Lung (tissue), 12 donors: ENCODE data around the gene HDGF. TPM values are rescaled to one million over a fixed set of nuclear protein-coding genes. Genes with fewer than 3 reads are reported as not detected.

Experiments used
- ATAC-seq: fragments of 200-7000 bp; cut with Tn5 transposase; one replicate; pipeline ENCODE4 v1.9.1; 2020; ENCODE audit warnings: moderate number of reproducible peaks; ENCODE audit not compliant: insufficient read depth, low FRiP score
- DNase-seq, 3 donors: peaks; one replicate each; pipeline ENCODE4 v3.0.0-alpha.2; 2013 to 2017
- H3K27ac ChIP-seq, 2 donors: one replicate each; pipeline ENCODE4 v1.5.1; 2013; ENCODE audit warnings: mild to moderate bottlenecking in 2 of 2, moderate library complexity in 2 of 2, control low read depth in 1 of 2, inconsistent platforms in 1 of 2, low read depth in 1 of 2, low read length in 1 of 2
- H3K27me3 ChIP-seq, 3 donors: one replicate each; pipeline ENCODE4 v1.5.1; 2013; ENCODE audit warnings: low read length in 2 of 3; ENCODE audit not compliant: control insufficient read depth in 3 of 3, insufficient read depth in 3 of 3
- H3K36me3 ChIP-seq, 4 donors: one replicate each; pipeline ENCODE4 v1.5.1; 2013; ENCODE audit warnings: low read length in 4 of 4, mild to moderate bottlenecking in 1 of 4, moderate library complexity in 1 of 4; ENCODE audit not compliant: control insufficient read depth in 4 of 4, insufficient read depth in 4 of 4
- H3K4me1 ChIP-seq, 5 donors: one replicate each; pipeline ENCODE4 v1.5.1; 2013; ENCODE audit warnings: low read length in 5 of 5, mild to moderate bottlenecking in 2 of 5, moderate library complexity in 1 of 5; ENCODE audit not compliant: control insufficient read depth in 5 of 5, insufficient read depth in 5 of 5
- H3K4me3 ChIP-seq: one replicate; pipeline ENCODE4 v1.5.1; 2013; ENCODE audit warnings: mild to moderate bottlenecking, control low read depth, moderate library complexity
- H3K9ac ChIP-seq, 2 donors: one replicate each; pipeline ENCODE4 v1.5.1; 2013; ENCODE audit warnings: low read length in 2 of 2, control low read depth in 1 of 2; ENCODE audit not compliant: insufficient read depth in 1 of 2
- H3K9me3 ChIP-seq, 4 donors: one replicate each; pipeline ENCODE4 v1.5.1; 2013; ENCODE audit warnings: low read length in 3 of 4, mild to moderate bottlenecking in 1 of 4, moderate library complexity in 1 of 4; ENCODE audit not compliant: control insufficient read depth in 4 of 4, insufficient read depth in 3 of 4
- CTCF ChIP-seq: IDR thresholded peaks from 2 replicates; pipeline ENCODE4 v1.5.1; 2012; ENCODE audit warnings: mild to moderate bottlenecking; ENCODE audit errors: control extremely low read depth, extremely low read depth
- WGBS, 2 donors: extraction: QIAGEN DNeasy Blood & Tissue Kit; methylation state at CpG; one replicate each; pipeline ENCODE4 v1.1.7; 2013; 5-methylcytosine and 5-hydroxymethylcytosine counted together
- polyA plus RNA-seq, 2 donors: library from polyadenylated mRNA; stranded (reverse); fragments of 200-250 nt; gene quantifications; one replicate each; pipeline ENCODE4 v1.2.1, GENCODE V29; 2013
- total RNA-seq, 2 donors: library from RNA; depleted of rRNA in 1 of 2; stranded (reverse); fragments of >200 nt in 1 of 2; gene quantifications; one replicate each; pipeline ENCODE4 v1.2.1, GENCODE V29; 2014 to 2021
- donor health status: control.
- donor health status: control.
- donor health status: Bipolar disorder and iron deficiency.
- donor health status: healthy.
- donor health status: DM: yes; HTN: yes; CAD: no.

Gene HDGF
- total and polyA plus RNA-seq, 4 donors = 104 to 226 (median 185) TPM

- no peak for ATAC-seq
- H3K9ac ChIP-seq = no peak overlapping the region
- H3K27me3 ChIP-seq = no peaks in the 10 kb centered on the region
- TF ChIP-seq CTCF = no peak
- no peak overlapping the region for H3K27ac ChIP-seq
- H3K4me1 ChIP-seq = peaks cover 0 to 50% (median 7%) of the 10 kb centered on the region in 5 donors
- peak; percentile 77 to 91 (median 87) for DNase-seq
- no peak overlapping the region for H3K4me3 ChIP-seq
- no peaks in the 10 kb centered on the region for H3K36me3 ChIP-seq
- WGBS, 2 donors = 48 to 50% methylated on average over 16 of the region's 16 CpGs
- no peaks in the 10 kb centered on the region for H3K9me3 ChIP-seq
These were observed 58.3 kb downstream of the HDGF start for GRCh38 chr1:156692925-156693847.

- no peak for ATAC-seq
- WGBS, 2 donors = 5 to 7% methylated on average over 13 of the region's 13 CpGs
- no peaks in the 10 kb centered on the region for H3K27me3 ChIP-seq
These were observed 59.0 kb downstream of the HDGF start for GRCh38 chr1:156692441-156692924.

More at GRCh38 chr1:156692441-156692924, 59.0 kb downstream of the HDGF start:
- DNase-seq = peak in 1 of 3 donors; percentile 69
- TF ChIP-seq CTCF = no peak
- no peak overlapping the region for H3K4me3 ChIP-seq
- no peaks in the 10 kb centered on the region for H3K9me3 ChIP-seq
- H3K9ac ChIP-seq = no peak overlapping the region
- H3K36me3 ChIP-seq = no peaks in the 10 kb centered on the region
- no peak overlapping the region for H3K27ac ChIP-seq
- H3K4me1 ChIP-seq = peaks cover 0 to 50% (median 7%) of the 10 kb centered on the region in 5 donors

Other genes starting within 250 kb of the HDGF start
- 1 to 10 TPM; 1.0 to 3.4 TPM for gene IQGAP3, start 179.1 kb downstream of the HDGF start, total RNA-seq
- 1 to 10 TPM in 1 of 2 donors, under 1 TPM in 1; 0.42 to 1.3 TPM for gene IQGAP3, start 179.1 kb downstream of the HDGF start, polyA plus RNA-seq
- under 1 TPM in 1 of 2 donors, not detected in 1; 0.23 TPM for gene TTC24, start 172.0 kb downstream of the HDGF start, total RNA-seq
- under 1 TPM; 0.12 to 0.31 TPM for gene TTC24, start 172.0 kb downstream of the HDGF start, polyA plus RNA-seq
- gene NAXE, start 159.9 kb downstream of the HDGF start, total RNA-seq = 10 to 100 TPM; 38.1 to 95.8 TPM
- 10 to 100 TPM; 74.1 to 83.5 TPM for gene NAXE, start 159.9 kb downstream of the HDGF start, polyA plus RNA-seq
- 10 to 100 TPM; 11.9 to 30.6 TPM for gene GPATCH4, start 150.2 kb downstream of the HDGF start, total RNA-seq
- 10 to 100 TPM; 18.6 to 34.3 TPM for gene GPATCH4, start 150.2 kb downstream of the HDGF start, polyA plus RNA-seq
- under 1 TPM in 1 of 2 donors, not detected in 1; 0.18 TPM for gene HAPLN2, start 132.3 kb downstream of the HDGF start, total RNA-seq
- under 1 TPM; 0.24 to 0.31 TPM for gene HAPLN2, start 132.3 kb downstream of the HDGF start, polyA plus RNA-seq
- gene BCAN, start 109.6 kb downstream of the HDGF start, total RNA-seq = 1 to 10 TPM in 1 of 2 donors, under 1 TPM in 1; 0.18 to 1.1 TPM
- gene BCAN, start 109.6 kb downstream of the HDGF start, polyA plus RNA-seq = under 1 TPM; 0.05 to 0.06 TPM
- gene NES, start 74.3 kb downstream of the HDGF start, total RNA-seq = 10 to 100 TPM; 37.3 to 57.4 TPM
- 10 to 100 TPM; 17.6 to 31.1 TPM for gene NES, start 74.3 kb downstream of the HDGF start, polyA plus RNA-seq
- gene CRABP2, start 46.1 kb downstream of the HDGF start, total RNA-seq = 10 to 100 TPM in 1 of 2 donors, 1 to 10 TPM in 1; 5.8 to 13.6 TPM
- 1 to 10 TPM; 1.3 to 4.0 TPM for gene CRABP2, start 46.1 kb downstream of the HDGF start, polyA plus RNA-seq
- gene METTL25B, start 23.2 kb downstream of the HDGF start, total RNA-seq = 10 to 100 TPM; 24.4 to 34.9 TPM
- 10 to 100 TPM; 28.3 to 42.6 TPM for gene METTL25B, start 23.2 kb downstream of the HDGF start, polyA plus RNA-seq
- 10 to 100 TPM; 11.3 to 26.3 TPM for gene ISG20L2, start 22.9 kb downstream of the HDGF start, total RNA-seq
- gene ISG20L2, start 22.9 kb downstream of the HDGF start, polyA plus RNA-seq = 10 to 100 TPM in 1 of 2 donors, 1 to 10 TPM in 1; 9.3 to 24.2 TPM
- 10 to 100 TPM; 26.7 to 65.4 TPM for gene MRPL24, start 10.6 kb downstream of the HDGF start, total RNA-seq
- gene MRPL24, start 10.6 kb downstream of the HDGF start, polyA plus RNA-seq = 100 to 1,000 TPM in 1 of 2 donors, 10 to 100 TPM in 1; 93.6 to 120 TPM
- gene PRCC, start 15.9 kb upstream of the HDGF start, total RNA-seq = 10 to 100 TPM; 38.5 to 52.7 TPM
- 10 to 100 TPM; 36.2 to 40.0 TPM for gene PRCC, start 15.9 kb upstream of the HDGF start, polyA plus RNA-seq
- 1 to 10 TPM; 1.6 to 2.4 TPM for gene SH2D2A, start 65.2 kb upstream of the HDGF start, total RNA-seq
- gene SH2D2A, start 65.2 kb upstream of the HDGF start, polyA plus RNA-seq = 1 to 10 TPM; 1.1 to 3.0 TPM
- gene INSRR, start 107.4 kb upstream of the HDGF start, total RNA-seq = not detected
- gene INSRR, start 107.4 kb upstream of the HDGF start, polyA plus RNA-seq = not detected
- gene NTRK1, start 109.2 kb upstream of the HDGF start, total RNA-seq = under 1 TPM in 1 of 2 donors, not detected in 1; 0.61 TPM
- gene NTRK1, start 109.2 kb upstream of the HDGF start, polyA plus RNA-seq = under 1 TPM; 0.15 to 0.24 TPM
- gene PEAR1, start 142.0 kb upstream of the HDGF start, total RNA-seq = 10 to 100 TPM; 15.1 to 15.3 TPM
- gene PEAR1, start 142.0 kb upstream of the HDGF start, polyA plus RNA-seq = 10 to 100 TPM in 1 of 2 donors, 1 to 10 TPM in 1; 7.6 to 10.7 TPM
- 10 to 100 TPM in 1 of 2 donors, 1 to 10 TPM in 1; 4.9 to 17.2 TPM for gene LRRC71, start 169.0 kb upstream of the HDGF start, total RNA-seq
- 1 to 10 TPM; 3.4 to 3.5 TPM for gene LRRC71, start 169.0 kb upstream of the HDGF start, polyA plus RNA-seq